B cell (primary cell): ENCODE data around the gene GPX2. TPM values are rescaled to one million over a fixed set of nuclear protein-coding genes. Genes with fewer than 3 reads are reported as not detected.

Experiments used
- ATAC-seq: fragments of 200-7000 bp; cut with Tn5 transposase; one replicate; pipeline ENCODE4 v1.10.0; 2021; ENCODE audit warnings: low read depth, mild to moderate bottlenecking, moderate number of reproducible peaks, moderate library complexity
- CTCF ChIA-PET: fragments of 350-600 bp; sonication (Branson Sonifier 250); formaldehyde crosslinking; loops from one replicate; lab custom pipeline; 2021; ENCODE audit warnings: antibody characterized with exemption, inconsistent platforms; lab: Charles Lee
- POLR2A ChIA-PET: fragments of 350-600 bp; sonication (Branson Sonifier 250); formaldehyde crosslinking; loops from one replicate; lab custom pipeline; 2021; ENCODE audit warnings: antibody characterized with exemption; lab: Charles Lee
- DNase-seq: peaks from one replicate; pipeline ENCODE4 v3.0.0; 2013
- H2AFZ ChIP-seq: 2 replicates; pipeline ENCODE4 v1.6.1; 2012; ENCODE audit warnings: mild to moderate bottlenecking, low read depth, low read length; ENCODE audit not compliant: insufficient read depth, poor library complexity, severe bottlenecking
- H3K27ac ChIP-seq, 2 donors: 1 replicate in 1 of 2; 2 replicates in 1 of 2; pipeline ENCODE4 v1.5.1; 2012 to 2013; ENCODE audit warnings: low read length in 2 of 2, mild to moderate bottlenecking in 2 of 2, moderate library complexity in 1 of 2
- H3K27me3 ChIP-seq, 4 experiments: fragments of 200-600 bp in 1 of 4; sonication (generic) in 1 of 4; replicated peaks in 1 of 4; 1 replicate in 2 of 4; 2 replicates in 2 of 4; pipeline versions ENCODE4 v1.6.1 to v1.7.0; 2013 to 2016; ENCODE audit warnings: low read length in 3 of 4, mild to moderate bottlenecking in 2 of 4, mixed read lengths in 1 of 4, moderate library complexity in 1 of 4; ENCODE audit not compliant: insufficient read depth in 4 of 4, control insufficient read depth in 3 of 4; ENCODE audit errors: control extremely low read depth in 1 of 4
- H3K36me3 ChIP-seq, 2 experiments: replicated peaks in 1 of 2; 1 replicate in 1 of 2; 2 replicates in 1 of 2; pipeline versions ENCODE4 v1.6.1 to v1.7.1; 2013; ENCODE audit warnings: low read length in 1 of 2; ENCODE audit not compliant: insufficient read depth in 2 of 2, control insufficient read depth in 1 of 2; ENCODE audit errors: control extremely low read depth in 1 of 2, extremely low read depth in 1 of 2
- H3K4me1 ChIP-seq, 2 donors: fragments of 200-600 bp in 1 of 2; sonication (generic) in 1 of 2; 1 replicate in 1 of 2; 2 replicates in 1 of 2; pipeline versions ENCODE4 v1.5.1 to v1.6.1; 2013 to 2017; ENCODE audit warnings: low read length in 2 of 2; ENCODE audit not compliant: control insufficient read depth in 2 of 2, insufficient read depth in 2 of 2
- H3K4me2 ChIP-seq: replicated peaks from 2 replicates; pipeline ENCODE3; 2012; ENCODE audit warnings: mild to moderate bottlenecking, low read depth, low read length; ENCODE audit not compliant: poor library complexity, severe bottlenecking
- H3K4me3 ChIP-seq, 5 experiments: fragments of 200-600 bp in 1 of 5; sonication (generic) in 1 of 5; 1 replicate in 3 of 5; 2 replicates in 2 of 5; pipeline versions ENCODE4 v1.5.1 to v1.7.0; 2011 to 2016; ENCODE audit warnings: low read length in 4 of 5, mild to moderate bottlenecking in 4 of 5, low read depth in 2 of 5, control low read depth in 1 of 5, moderate library complexity in 1 of 5; ENCODE audit not compliant: insufficient read depth in 1 of 5; ENCODE audit errors: control extremely low read depth in 1 of 5, extremely low read depth in 1 of 5
- H3K79me2 ChIP-seq: fragments of 200-600 bp; sonication (generic); one replicate; pipeline ENCODE4 v1.6.0; 2016; ENCODE audit warnings: low read length; ENCODE audit not compliant: control insufficient read depth, insufficient read depth
- H3K9ac ChIP-seq: fragments of 200-600 bp; sonication (generic); 2 replicates; pipeline ENCODE4 v1.6.1; 2017; ENCODE audit warnings: mild to moderate bottlenecking, low read length, moderate library complexity
- H3K9me3 ChIP-seq, 3 donors: one replicate each; pipeline versions ENCODE4 v1.6.1 to v1.7.1; 2013; ENCODE audit warnings: low read length in 2 of 3; ENCODE audit not compliant: control insufficient read depth in 2 of 3, insufficient read depth in 1 of 3; ENCODE audit errors: control extremely low read depth in 1 of 3
- H4K20me1 ChIP-seq: 2 replicates; pipeline ENCODE4 v1.6.0; 2012; ENCODE audit warnings: mild to moderate bottlenecking, low read length; ENCODE audit not compliant: insufficient read depth, control insufficient read depth, poor library complexity, severe bottlenecking
- H3K27ac Mint-ChIP-seq: one replicate; pipeline ENCODE4 v1.8.0; 2021; ENCODE audit warnings: mixed read lengths
- H3K27me3 Mint-ChIP-seq: one replicate; pipeline ENCODE4 v1.8.0; 2021; ENCODE audit warnings: mixed read lengths
- H3K4me1 Mint-ChIP-seq: one replicate; pipeline ENCODE4 v1.8.0; 2021; ENCODE audit warnings: mixed read lengths
- H3K4me3 Mint-ChIP-seq: one replicate; pipeline ENCODE4 v1.8.0; 2021; ENCODE audit warnings: mixed read lengths
- H3K9me3 Mint-ChIP-seq: one replicate; pipeline ENCODE4 v1.8.0; 2022; ENCODE audit warnings: mixed read lengths; ENCODE audit not compliant: insufficient read depth
- EZH2 ChIP-seq: IDR thresholded peaks from 2 replicates; pipeline ENCODE4 v1.6.1; 2012; ENCODE audit warnings: borderline replicate concordance, low read depth, mild to moderate bottlenecking, moderate library complexity, low read length; ENCODE audit not compliant: insufficient read depth, poor library complexity, severe bottlenecking
- WGBS: methylation state at CpG from one replicate; pipeline ENCODE4 v1.1.5; 2013; ENCODE audit warnings: missing lambda C conversion rate; ENCODE audit not compliant: insufficient coverage; 5-methylcytosine and 5-hydroxymethylcytosine counted together
- intact Hi-C: fragments of 100-400 bp; cut with micrococcal nuclease; formaldehyde crosslinking; loops from one replicate; pipeline ENCODE4 v1.10.0; 2022
- polyA plus RNA-seq: library from polyadenylated mRNA; depleted of rRNA; stranded (reverse); fragments of >200 nt; gene quantifications from 2 replicates; pipeline ENCODE4 v1.2.3, GENCODE V29; 2012
- total RNA-seq, 2 donors: library from RNA; stranded (reverse); fragments of 120-200 nt in 1 of 2; gene quantifications; 1 replicate in 1 of 2; 2 replicates in 1 of 2; pipeline versions ENCODE4 v1.2.3 to v1.2.4, GENCODE V29; 2013 to 2022
- TF ChIP-seq, protein P1 (sequence below): fragments of 200-600 bp; IDR thresholded peaks from one replicate; pipeline ENCODE4 v1.8.0; 2022; ENCODE audit warnings: antibody characterized with exemption, mild to moderate bottlenecking

GPX2 gene
- total and polyA plus RNA-seq, 2 donors (not counting 1 experiment from before 2014, with no cell fraction given), result not detected

DNA sequence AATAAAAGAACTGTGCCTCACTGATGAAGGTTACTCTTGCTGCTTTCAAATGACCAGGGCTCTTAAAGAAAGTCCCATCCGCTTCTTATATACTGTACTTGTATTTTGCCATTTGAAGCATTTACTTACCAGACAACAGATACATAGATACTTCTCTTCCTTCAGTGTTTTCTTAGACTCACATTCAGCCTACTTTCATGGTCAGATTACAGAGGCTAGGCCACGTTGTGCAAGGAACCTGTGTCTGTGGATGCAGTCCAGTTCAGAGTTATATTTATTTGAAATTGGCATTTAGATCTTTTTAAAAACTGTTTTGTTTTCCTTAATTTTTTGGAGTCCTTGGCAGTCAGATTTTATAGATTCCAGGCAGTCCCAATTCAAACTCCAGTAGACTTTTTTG lies 22.1 kb downstream of the GPX2 start:
- peaks cover 45% of the 10 kb centered on the region for H3K4me1 Mint-ChIP-seq
- Histone ChIP-seq H3K27me3 (no peaks in the 10 kb centered on the region), H3K36me3 (peaks cover 6 to 27% of the 10 kb centered on the region in 2 experiments), H4K20me1 (peaks cover 76% of the 10 kb centered on the region), H3K9me3 (no peaks in the 10 kb centered on the region), H3K4me3 (no peak overlapping the region), H3K4me2 (no peak overlapping the region), H3K9ac (no peak overlapping the region), H2AFZ (no peak overlapping the region), H3K27ac (no peak overlapping the region), H3K4me1 (peaks cover 8 to 12% of the 10 kb centered on the region in 2 donors), H3K79me2 (peaks cover 77% of the 10 kb centered on the region)
- intact Hi-C loops, result no loop called here
- no peak for ATAC-seq
- no peak overlapping the region for H3K4me3 Mint-ChIP-seq
- no peak overlapping the region for H3K27ac Mint-ChIP-seq
- no peak for TF ChIP-seq EZH2
- TF ChIP-seq, protein P1, sequence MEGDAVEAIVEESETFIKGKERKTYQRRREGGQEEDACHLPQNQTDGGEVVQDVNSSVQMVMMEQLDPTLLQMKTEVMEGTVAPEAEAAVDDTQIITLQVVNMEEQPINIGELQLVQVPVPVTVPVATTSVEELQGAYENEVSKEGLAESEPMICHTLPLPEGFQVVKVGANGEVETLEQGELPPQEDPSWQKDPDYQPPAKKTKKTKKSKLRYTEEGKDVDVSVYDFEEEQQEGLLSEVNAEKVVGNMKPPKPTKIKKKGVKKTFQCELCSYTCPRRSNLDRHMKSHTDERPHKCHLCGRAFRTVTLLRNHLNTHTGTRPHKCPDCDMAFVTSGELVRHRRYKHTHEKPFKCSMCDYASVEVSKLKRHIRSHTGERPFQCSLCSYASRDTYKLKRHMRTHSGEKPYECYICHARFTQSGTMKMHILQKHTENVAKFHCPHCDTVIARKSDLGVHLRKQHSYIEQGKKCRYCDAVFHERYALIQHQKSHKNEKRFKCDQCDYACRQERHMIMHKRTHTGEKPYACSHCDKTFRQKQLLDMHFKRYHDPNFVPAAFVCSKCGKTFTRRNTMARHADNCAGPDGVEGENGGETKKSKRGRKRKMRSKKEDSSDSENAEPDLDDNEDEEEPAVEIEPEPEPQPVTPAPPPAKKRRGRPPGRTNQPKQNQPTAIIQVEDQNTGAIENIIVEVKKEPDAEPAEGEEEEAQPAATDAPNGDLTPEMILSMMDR, result no peak
- DNase-seq, result no peak
- no peaks in the 10 kb centered on the region for H3K9me3 Mint-ChIP-seq
- ChIA-PET CTCF (interaction anchor here (0.6 kb wide), 1 partner anchor 70 kb away, joined by 3 read pairs; no protein-coding TSS in a partner anchor), POLR2A (no interaction called here)
- WGBS, result 100% methylated on average over 1 of the region's 2 CpGs
- H3K27me3 Mint-ChIP-seq, result no peaks in the 10 kb centered on the region

DNA sequence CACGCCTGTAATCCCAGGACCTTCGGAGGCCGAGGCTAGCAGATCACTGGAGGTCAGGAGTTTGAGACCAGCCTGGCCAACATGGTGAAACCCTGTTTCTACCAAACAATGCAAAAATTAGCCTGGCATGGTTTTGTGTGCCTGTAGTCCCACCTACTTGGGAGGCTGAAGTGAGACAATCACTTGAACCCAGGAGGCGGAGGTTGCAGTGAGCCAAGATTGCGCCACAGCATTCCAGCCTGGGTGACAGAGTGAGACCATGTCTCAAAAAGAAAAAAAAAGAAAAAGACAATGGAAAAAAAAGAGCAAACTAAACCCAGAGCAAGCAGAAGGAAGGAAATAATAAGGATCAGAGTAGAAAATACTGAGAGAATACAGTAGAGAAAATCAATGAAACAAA lies 22.9 kb downstream of the GPX2 start:
- ATAC-seq (no peak), DNase-seq (no peak)
- ChIA-PET POLR2A (no interaction called here), CTCF (no interaction called here)
- 100% methylated on average over 4 of the region's 5 CpGs for WGBS
- Mint-ChIP-seq H3K4me3 (no peak overlapping the region), H3K27me3 (no peaks in the 10 kb centered on the region), H3K9me3 (no peaks in the 10 kb centered on the region), H3K27ac (no peak overlapping the region), H3K4me1 (peaks cover 53% of the 10 kb centered on the region)
- no peak overlapping the region for H3K4me2 ChIP-seq
- intact Hi-C loops, result loop anchor here (10.0 kb wide), 1 partner anchor 1375 kb away; the partner anchor contains the start of gene PPP2R5E
- peaks cover 14 to 19% of the 10 kb centered on the region in 2 donors for H3K4me1 ChIP-seq
- H2AFZ ChIP-seq, result no peak overlapping the region
- H3K79me2 ChIP-seq, result peaks cover 81% of the 10 kb centered on the region
- H3K36me3 ChIP-seq, result peaks cover 6 to 18% of the 10 kb centered on the region in 2 experiments
- peaks cover 74% of the 10 kb centered on the region for H4K20me1 ChIP-seq
- no peak overlapping the region for H3K27ac ChIP-seq
- H3K4me3 ChIP-seq, result no peak overlapping the region
- H3K27me3 ChIP-seq, result no peaks in the 10 kb centered on the region
- H3K9ac ChIP-seq, result no peak overlapping the region
- H3K9me3 ChIP-seq, result no peaks in the 10 kb centered on the region
- no peak for TF ChIP-seq EZH2
- TF ChIP-seq, protein P1, result no peak
